MCF 10A (cell line): Measurements from ENCODE around the gene MICAL3. TPM values are rescaled to one million over a fixed set of nuclear protein-coding genes. Genes with fewer than 3 reads are reported as not detected.

ENCODE experiments used
- BruUV-seq: library from RNA; stranded (reverse); fragments of 400-500 nt; replicated peaks from 2 replicates; lab custom pipeline; 2021; lab: Mats Ljungman, UMichigan
- CTCF ChIA-PET: fragments of 300-600 bp; sonication (Branson Sonifier 250); formaldehyde crosslinking; extraction: SDS; loops from one replicate; lab custom pipeline; 2021; ENCODE audit warnings: antibody characterized with exemption, inconsistent platforms; lab: Yijun Ruan, JAX
- POLR2A ChIA-PET: fragments of 300-600, 350-650 bp; sonication (Branson Sonifier 250); formaldehyde crosslinking; extraction: SDS; loops from one replicate; lab custom pipeline; 2020; ENCODE audit warnings: antibody characterized with exemption, inconsistent platforms; lab: Yijun Ruan, JAX
- DNase-seq: peaks from one replicate; pipeline ENCODE4 v3.0.0-alpha.2; 2018; ENCODE audit not compliant: unreplicated experiment
- H3K27ac Mint-ChIP-seq: one replicate; pipeline ENCODE4 v1.8.0; 2022; ENCODE audit warnings: mild to moderate bottlenecking, low read depth, mixed read lengths; ENCODE audit not compliant: unreplicated experiment
- H3K27me3 Mint-ChIP-seq: one replicate; pipeline ENCODE4 v1.8.0; 2022; ENCODE audit warnings: mixed read lengths; ENCODE audit not compliant: insufficient read depth, unreplicated experiment
- H3K36me3 Mint-ChIP-seq: one replicate; pipeline ENCODE4 v1.8.0; 2022; ENCODE audit warnings: mild to moderate bottlenecking, moderate library complexity, mixed read lengths; ENCODE audit not compliant: insufficient read depth, unreplicated experiment
- H3K4me1 Mint-ChIP-seq: one replicate; pipeline ENCODE4 v1.8.0; 2022; ENCODE audit warnings: mixed read lengths; ENCODE audit not compliant: insufficient read depth, unreplicated experiment
- H3K4me3 Mint-ChIP-seq: one replicate; pipeline ENCODE4 v1.8.0; 2022; ENCODE audit warnings: mild to moderate bottlenecking, moderate library complexity, mixed read lengths; ENCODE audit not compliant: unreplicated experiment
- H3K9me3 Mint-ChIP-seq: one replicate; pipeline ENCODE4 v1.8.0; 2022; ENCODE audit warnings: mixed read lengths; ENCODE audit not compliant: unreplicated experiment
- intact Hi-C: fragments of 100-400 bp; cut with micrococcal nuclease; formaldehyde crosslinking; loops from 2 replicates; pipeline ENCODE4 v1.14.1; 2022
- total RNA-seq: library from RNA; stranded (reverse); gene quantifications from 2 replicates; pipeline ENCODE4 v1.2.3, GENCODE V29; 2022
- TF ChIP-seq, protein P1 (sequence below): fragments of 200-600 bp; IDR thresholded peaks from one replicate; pipeline ENCODE4 v1.8.0; 2022; ENCODE audit warnings: antibody characterized with exemption, mild to moderate bottlenecking; ENCODE audit not compliant: unreplicated experiment

Gene MICAL3
- total RNA-seq, 1 experiment from 2014 or later, result 54.1 TPM

GRCh38 chr22:17892376-17892775 lies 132.0 kb downstream of the MICAL3 start:
- peaks cover 7% of the 10 kb centered on the region for H3K4me1 Mint-ChIP-seq
- no peak overlapping the region for H3K27ac Mint-ChIP-seq
- peaks cover 60% of the 10 kb centered on the region for H3K36me3 Mint-ChIP-seq
- ChIA-PET POLR2A (interaction anchor here (0.6 to 2.2 kb wide), 3 partner anchors 9 to 184 kb away, joined by 3 to 8 read pairs (median 3); no protein-coding TSS in a partner anchor), CTCF (interaction anchor here (0.6 to 3.0 kb wide), 4 partner anchors 63 to 184 kb away, joined by 3 to 25 read pairs (median 5); no protein-coding TSS in a partner anchor)
- BruUV-seq, result no TSS peak
- DNase-seq, result no peak
- no peak overlapping the region for H3K4me3 Mint-ChIP-seq
- intact Hi-C loops, result no loop called here
- no peaks in the 10 kb centered on the region for H3K27me3 Mint-ChIP-seq
- TF ChIP-seq, protein P1, sequence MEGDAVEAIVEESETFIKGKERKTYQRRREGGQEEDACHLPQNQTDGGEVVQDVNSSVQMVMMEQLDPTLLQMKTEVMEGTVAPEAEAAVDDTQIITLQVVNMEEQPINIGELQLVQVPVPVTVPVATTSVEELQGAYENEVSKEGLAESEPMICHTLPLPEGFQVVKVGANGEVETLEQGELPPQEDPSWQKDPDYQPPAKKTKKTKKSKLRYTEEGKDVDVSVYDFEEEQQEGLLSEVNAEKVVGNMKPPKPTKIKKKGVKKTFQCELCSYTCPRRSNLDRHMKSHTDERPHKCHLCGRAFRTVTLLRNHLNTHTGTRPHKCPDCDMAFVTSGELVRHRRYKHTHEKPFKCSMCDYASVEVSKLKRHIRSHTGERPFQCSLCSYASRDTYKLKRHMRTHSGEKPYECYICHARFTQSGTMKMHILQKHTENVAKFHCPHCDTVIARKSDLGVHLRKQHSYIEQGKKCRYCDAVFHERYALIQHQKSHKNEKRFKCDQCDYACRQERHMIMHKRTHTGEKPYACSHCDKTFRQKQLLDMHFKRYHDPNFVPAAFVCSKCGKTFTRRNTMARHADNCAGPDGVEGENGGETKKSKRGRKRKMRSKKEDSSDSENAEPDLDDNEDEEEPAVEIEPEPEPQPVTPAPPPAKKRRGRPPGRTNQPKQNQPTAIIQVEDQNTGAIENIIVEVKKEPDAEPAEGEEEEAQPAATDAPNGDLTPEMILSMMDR, result no peak
- H3K9me3 Mint-ChIP-seq, result no peaks in the 10 kb centered on the region

GRCh38 chr22:17891481-17892167 lies 132.7 kb downstream of the MICAL3 start:
- intact Hi-C loops, result no loop called here
- POLR2A ChIA-PET, result interaction anchor here (0.6 to 2.2 kb wide), 4 partner anchors 9 to 185 kb away, joined by 3 to 8 read pairs (median 4); no protein-coding TSS in a partner anchor
- Mint-ChIP-seq H3K36me3 (peaks cover 58% of the 10 kb centered on the region), H3K27me3 (no peaks in the 10 kb centered on the region), H3K9me3 (no peaks in the 10 kb centered on the region), H3K4me3 (no peak overlapping the region), H3K4me1 (peaks cover 7% of the 10 kb centered on the region), H3K27ac (no peak overlapping the region)
- CTCF ChIA-PET, result interaction anchor here (0.7 to 3.0 kb wide), 6 partner anchors 59 to 217 kb away, joined by 3 to 25 read pairs (median 4); no protein-coding TSS in a partner anchor
- TF ChIP-seq, protein P1, result peak; percentile 13
- no TSS peak for BruUV-seq
- no peak for DNase-seq

- intact Hi-C loops, result no loop called here
- Mint-ChIP-seq H3K27ac (no peak overlapping the region), H3K9me3 (no peaks in the 10 kb centered on the region), H3K36me3 (peaks cover 56% of the 10 kb centered on the region), H3K4me3 (no peak overlapping the region), H3K4me1 (peaks cover 7% of the 10 kb centered on the region), H3K27me3 (no peaks in the 10 kb centered on the region)
- ChIA-PET CTCF (interaction anchor here (0.6 to 3.0 kb wide), 6 partner anchors 59 to 888 kb away, joined by 3 to 25 read pairs (median 4); no protein-coding TSS in a partner anchor), POLR2A (interaction anchor here (0.5 to 2.2 kb wide), 6 partner anchors 7 to 188 kb away, joined by 3 to 8 read pairs (median 4); partner anchors contain the start of gene PEX26)
- DNase-seq, result no peak
- BruUV-seq, result no TSS peak
- TF ChIP-seq, protein P1, result no peak
Observed at GRCh38 chr22:17890892-17891291, 133.5 kb downstream of the MICAL3 start.

- TF ChIP-seq, protein P1, result no peak
- ChIA-PET POLR2A (interaction anchor here (0.5 to 1.9 kb wide), 5 partner anchors 8 to 188 kb away, joined by 3 to 6 read pairs (median 4); partner anchors contain the start of gene PEX26), CTCF (interaction anchor here (0.9 to 3.0 kb wide), 5 partner anchors 58 to 186 kb away, joined by 3 to 25 read pairs (median 5); no protein-coding TSS in a partner anchor)
- peak; percentile 14 for DNase-seq
- Mint-ChIP-seq H3K27me3 (no peaks in the 10 kb centered on the region), H3K36me3 (peaks cover 56% of the 10 kb centered on the region), H3K27ac (no peak overlapping the region), H3K4me1 (peaks cover 12% of the 10 kb centered on the region), H3K4me3 (no peak overlapping the region), H3K9me3 (no peaks in the 10 kb centered on the region)
- no TSS peak for BruUV-seq
- intact Hi-C loops, result no loop called here
Observed at GRCh38 chr22:17890245-17890671, 134.1 kb downstream of the MICAL3 start.
